Skin epidermis (tissue), 12 donors: ENCODE data around the gene TRIM17.

Experiments
- H3K27ac ChIP-seq, 21 experiments: fragments of 200-600 bp; sonication (generic) in 11 of 21; one replicate each; pipeline ENCODE4 v1.5.0; 2020; ENCODE audit warnings: mild to moderate bottlenecking in 3 of 21, inconsistent platforms in 2 of 21, moderate library complexity in 2 of 21
- H3K4me3 ChIP-seq, 7 experiments: fragments of 200-600 bp; sonication (generic) in 2 of 7; one replicate each; pipeline ENCODE4 v1.5.0; 2020; ENCODE audit warnings: inconsistent platforms in 2 of 7, mild to moderate bottlenecking in 2 of 7, moderate library complexity in 1 of 7

TRIM17 gene

DNA sequence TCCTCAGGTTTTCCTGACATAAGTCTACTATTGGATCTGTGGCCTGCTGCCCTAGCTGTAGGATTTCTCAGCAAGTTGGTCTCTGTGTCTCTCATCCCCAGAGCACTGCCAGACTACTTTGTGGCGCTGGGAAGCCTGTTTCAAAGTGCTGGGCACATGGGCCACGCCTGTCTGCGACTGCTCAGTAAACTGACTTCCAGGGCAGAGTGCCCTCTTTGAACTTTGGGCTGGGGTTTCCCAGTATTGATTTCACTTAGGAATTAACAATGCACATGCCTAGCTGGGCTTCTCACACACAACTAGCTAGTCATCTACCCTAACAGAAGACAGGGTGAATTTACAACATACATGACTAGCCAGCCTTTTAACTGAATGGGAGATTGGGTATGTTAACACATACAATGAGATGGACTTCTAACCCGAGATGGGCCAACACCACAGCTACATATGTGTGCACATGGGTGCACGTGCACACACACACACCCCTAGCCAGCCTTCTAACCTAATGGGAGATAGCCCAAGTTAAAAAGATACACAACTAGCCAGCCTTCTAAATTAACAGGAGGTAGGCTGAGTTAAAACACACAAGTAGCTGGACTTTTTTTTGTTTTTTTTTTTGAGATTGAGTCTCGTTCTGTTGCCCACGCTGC lies 6.9 kb upstream of the TRIM17 start:
- H3K27ac ChIP-seq, result no peak overlapping the region
- no peak overlapping the region for H3K4me3 ChIP-seq

DNA sequence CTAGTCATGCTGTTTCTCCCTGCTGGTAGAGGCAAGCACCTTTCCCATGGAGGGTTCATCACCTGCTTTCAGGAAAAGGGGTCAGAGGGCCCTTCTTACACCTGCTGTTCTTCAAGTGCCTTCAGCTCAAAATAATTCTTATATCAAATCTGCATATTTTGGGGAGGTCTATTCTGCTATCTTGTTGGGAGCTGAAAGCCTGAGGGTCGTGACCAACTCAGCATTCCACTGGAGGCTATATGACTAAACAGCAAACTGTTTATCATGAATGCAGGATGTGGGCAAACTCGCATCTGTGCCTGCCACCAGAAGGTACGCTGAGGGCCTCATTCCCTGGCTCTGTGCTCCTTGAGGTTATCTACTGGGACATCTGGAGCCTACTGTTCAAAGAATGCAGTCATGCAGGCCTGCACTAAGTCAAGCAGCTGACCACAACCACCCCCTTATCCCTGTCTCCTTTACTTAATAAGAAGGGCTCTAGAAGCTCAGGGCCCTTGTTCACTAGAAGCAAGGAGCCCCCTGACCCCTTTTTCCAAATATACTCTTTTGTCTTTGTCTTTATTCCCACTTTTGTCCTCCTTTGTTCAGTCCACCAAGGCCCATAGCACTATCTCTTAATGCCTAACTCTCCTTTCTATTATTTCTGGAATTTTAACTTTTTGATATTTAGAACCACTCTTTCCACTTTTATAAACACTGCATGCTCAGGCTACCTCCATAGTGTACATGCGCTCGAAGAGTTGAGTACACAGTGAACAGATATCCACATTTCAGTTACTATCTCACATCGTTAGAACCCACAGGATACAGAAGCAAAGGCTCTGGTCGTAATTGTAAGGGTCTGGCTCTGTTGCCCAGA lies 4.5 kb upstream of the TRIM17 start:
- H3K27ac ChIP-seq, result no peak overlapping the region
- no peak overlapping the region for H3K4me3 ChIP-seq

DNA sequence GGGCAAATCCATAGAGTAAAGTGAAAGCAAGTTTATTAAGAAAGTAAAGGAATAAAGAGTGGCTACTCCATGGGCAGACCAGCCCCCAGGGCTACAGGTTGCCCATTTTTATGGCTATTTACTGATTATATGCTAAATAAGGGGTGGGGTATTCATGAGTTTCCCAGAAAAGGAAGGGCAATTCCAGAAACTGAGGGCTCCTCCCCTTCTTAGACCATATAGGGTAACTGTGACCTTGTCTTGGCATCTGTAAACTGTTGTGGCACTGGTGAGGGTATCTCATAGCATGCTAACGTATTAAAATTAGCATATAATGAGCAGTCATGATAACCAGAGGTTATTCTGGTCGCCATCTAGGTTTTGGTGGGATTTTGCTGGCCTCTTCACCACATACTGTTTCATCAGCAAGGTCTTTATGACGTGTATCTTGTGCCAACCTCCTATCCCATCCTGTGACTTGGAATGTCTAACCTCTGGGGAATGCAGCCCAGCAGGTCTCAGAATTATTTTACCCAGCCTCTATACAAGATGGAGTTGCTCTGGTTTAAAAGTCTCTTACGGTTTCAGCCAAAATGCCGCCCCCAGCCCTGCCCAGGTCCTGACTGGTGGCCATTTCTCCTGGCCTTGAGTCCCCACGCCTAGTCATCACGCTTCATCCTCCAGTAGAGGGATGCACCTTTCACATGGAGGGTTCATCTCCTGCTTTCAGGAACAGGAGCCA lies 982 bp upstream of the TRIM17 start:
- Histone ChIP-seq H3K27ac (peak overlapping the region in 6 of 21 experiments; percentile 5 to 71 (median 50)), H3K4me3 (peak overlapping the region in 1 of 7 experiments; percentile 47)

DNA sequence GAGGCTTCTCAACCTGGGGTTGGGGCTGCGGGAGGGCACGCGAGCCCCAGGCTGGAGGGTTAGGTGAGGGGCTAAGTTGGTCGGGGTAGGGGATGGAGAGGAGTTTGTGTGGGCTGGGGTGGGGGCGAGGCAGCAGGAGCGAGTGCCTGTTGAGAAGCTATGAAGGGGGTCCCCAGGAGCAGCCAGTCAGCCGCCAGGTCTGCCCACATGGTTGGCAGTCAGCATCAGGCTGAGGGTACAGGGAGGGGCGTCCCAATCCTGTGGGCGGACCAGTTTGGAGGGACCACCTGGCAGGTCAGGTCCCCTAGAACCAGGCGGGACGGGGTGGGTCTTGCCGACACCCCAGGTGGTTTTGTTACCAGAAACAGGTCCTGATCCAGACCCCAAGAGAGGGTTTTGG lies 400 bp upstream of the TRIM17 start:
- peak overlapping the region in 9 of 21 experiments; percentile 5 to 78 (median 47) for H3K27ac ChIP-seq
- H3K4me3 ChIP-seq, result peak overlapping the region in 3 of 7 experiments; percentile 43 to 48 (median 47)

DNA sequence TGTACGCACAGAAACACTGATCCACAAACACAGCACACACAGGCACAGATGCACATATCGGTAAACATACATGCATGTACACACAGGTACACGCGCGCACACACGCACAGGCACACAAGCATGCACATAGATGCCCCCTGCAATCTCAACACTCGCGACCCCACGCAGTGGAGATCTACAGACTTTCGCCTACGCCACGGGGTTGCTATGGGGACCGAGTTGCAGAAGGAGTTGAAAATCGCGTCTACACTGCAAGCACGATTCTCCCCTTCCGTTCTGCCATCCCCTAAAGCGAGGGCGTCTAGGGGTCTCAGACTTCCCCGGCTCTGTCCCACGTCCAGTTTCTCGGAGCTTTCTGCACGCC lies 826 bp downstream of the TRIM17 start:
- peak overlapping the region; percentile 12 to 48 (median 39) for H3K4me3 ChIP-seq
- peak overlapping the region in 7 of 21 experiments; percentile 26 to 78 (median 46) for H3K27ac ChIP-seq

DNA sequence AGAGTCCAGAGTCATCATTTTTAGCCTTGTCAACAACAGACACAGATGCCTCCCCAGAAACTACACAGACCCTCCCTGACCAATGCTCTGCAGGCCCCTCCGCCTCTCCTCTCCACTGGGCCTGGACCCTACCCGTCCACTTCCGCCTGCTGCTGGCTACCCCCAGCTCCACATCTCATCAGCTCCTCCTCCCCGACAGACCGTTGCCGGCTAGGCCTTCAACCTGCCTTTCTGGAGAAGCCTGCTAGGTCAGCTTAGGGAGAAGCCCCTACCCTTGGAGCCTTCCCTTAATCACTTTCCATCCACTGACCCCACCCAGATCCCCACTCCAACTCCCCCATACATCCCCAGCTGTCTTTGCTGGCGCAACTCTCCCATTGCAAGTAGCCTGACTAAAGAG lies 1.4 kb downstream of the TRIM17 start:
- H3K27ac ChIP-seq, result no peak overlapping the region

DNA sequence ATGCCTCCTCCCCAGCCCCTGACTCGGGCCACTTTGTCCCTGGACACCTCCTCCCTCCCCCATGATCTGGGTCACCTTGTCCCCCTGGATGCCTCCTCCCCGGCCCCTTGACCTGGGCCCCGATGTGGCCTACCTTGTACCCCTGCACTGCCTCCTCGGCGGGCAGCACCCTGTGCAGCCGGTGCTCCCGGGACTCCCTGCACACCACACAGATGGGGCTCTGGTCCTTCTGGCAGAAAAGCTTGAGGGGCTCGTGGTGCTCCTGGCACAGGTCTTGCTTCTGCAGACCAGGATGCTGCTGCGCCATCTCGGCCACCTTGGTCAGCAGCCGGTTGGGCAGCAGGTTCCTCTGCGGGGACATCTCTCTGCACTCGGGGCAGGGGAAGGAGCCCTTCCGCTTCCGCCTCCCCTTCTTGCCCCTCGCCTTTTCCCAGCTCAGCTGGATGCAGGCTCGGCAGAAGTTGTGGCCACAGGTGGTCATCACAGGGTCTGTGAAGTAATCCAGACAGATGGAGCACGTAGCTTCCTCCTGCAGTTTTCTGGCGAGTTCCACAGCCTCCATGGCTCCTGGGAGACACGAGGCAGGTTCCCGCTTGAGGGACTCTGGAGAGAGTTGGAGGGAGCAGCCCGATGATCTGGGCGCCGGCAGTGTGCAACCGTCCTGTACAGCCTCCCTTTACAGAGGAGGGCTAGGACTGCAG lies 2.0 kb downstream of the TRIM17 start:
- no peak overlapping the region for H3K4me3 ChIP-seq
- H3K27ac ChIP-seq, result no peak overlapping the region

More for the DNA sequence above, 1.4 kb downstream of the TRIM17 start:
- no peak overlapping the region for H3K4me3 ChIP-seq

DNA sequence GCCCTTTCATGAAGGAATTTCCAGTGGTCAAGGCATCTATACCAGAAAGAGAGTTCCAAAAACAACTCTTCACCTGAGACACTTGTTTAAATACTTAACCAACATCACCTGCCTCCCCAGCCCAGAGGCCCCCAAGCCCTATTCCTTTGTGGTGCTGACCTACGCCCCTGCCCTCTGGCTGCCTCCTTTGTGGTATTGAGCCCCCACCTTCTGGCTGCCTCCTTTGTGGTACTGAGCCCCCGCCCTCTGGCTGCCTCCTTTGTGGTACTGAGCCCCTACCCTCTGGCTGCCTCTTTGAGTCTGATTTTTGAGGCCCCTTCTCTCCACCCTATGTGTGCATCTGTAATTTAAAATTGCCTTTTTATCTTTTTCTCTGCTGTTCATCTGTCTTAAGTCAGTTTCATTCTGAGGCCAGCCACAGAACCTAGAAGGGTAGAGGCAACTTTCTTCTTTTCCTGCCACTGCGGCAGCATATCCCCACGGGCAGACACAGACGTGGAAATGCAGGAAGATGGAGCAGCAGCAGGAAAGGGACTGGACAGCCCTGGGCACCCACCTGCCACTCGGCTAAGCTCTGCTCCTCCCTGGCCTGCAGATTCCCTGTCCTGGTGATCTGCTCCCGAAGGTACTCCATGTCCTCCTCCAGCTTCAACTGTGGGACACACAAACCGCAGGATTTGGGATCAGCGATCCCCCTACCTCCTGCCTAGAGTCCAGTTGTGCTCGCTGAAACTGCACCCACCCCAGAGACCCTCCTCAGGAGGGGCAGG lies 3.2 kb downstream of the TRIM17 start:
- H3K27ac ChIP-seq, result no peak overlapping the region

DNA sequence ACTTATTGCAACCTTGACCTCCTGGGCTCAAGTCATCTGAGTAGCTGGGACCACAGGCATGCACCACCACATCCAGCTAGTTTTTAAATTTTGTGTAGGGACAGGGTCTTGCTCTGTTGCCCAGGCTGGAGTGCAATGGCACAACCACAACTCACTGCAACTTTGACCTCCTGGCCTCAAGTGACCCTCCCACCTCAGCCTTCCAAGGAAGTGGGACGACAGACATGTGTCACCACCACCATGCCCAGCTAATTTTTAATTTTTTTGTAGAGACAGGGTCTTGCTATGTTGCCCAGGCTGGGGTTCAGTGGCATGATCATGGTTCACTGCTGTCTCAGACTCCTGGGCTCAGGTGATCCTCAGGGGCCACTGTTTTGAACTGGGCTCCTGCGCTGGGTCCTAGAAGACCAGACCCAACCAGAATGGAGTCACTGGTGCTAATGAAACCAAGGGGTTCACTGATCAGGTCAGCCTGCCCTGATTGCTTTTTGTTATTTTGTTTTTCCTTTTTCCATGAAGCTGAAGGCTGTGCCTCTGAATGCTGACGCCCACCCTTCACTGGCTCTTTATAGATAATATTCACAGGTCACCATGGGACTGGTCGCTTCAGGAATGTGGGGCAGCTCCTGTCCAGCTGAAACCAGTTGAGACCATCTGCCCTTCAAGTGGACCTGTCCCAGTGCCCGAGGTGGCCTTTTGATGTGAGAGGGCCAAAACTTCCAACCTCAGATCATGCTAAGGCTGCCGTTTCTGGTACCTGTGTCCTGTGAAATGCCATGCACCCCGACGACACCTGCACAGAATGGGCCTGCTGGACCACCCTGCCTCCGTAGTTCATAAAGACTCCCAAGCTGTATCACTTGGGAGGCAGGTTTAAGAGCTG lies 4.9 kb downstream of the TRIM17 start:
- Histone ChIP-seq H3K27ac (no peak overlapping the region), H3K4me3 (no peak overlapping the region)

More for the DNA sequence above, 3.2 kb downstream of the TRIM17 start:
- no peak overlapping the region for H3K4me3 ChIP-seq

DNA sequence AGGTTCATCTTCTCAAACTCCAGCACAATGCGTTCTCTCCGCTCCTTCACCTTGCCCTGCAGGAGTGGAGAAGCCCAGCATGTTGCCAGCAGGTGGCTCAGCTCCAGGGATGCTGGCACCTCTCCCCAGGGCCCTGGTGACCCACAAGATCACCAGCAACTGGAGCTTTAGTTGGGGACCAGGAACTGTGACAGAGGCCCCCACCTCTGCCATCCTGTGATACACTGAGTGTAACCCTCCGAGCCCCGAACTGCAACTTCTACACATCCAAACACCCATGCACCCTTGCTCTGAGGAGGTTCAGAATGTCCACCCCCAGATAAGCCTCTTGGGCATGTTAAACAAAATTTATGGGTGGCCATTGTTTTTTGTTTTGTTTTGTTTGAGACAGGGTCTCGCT lies 5.5 kb downstream of the TRIM17 start:
- no peak overlapping the region for H3K4me3 ChIP-seq
- H3K27ac ChIP-seq, result no peak overlapping the region

DNA sequence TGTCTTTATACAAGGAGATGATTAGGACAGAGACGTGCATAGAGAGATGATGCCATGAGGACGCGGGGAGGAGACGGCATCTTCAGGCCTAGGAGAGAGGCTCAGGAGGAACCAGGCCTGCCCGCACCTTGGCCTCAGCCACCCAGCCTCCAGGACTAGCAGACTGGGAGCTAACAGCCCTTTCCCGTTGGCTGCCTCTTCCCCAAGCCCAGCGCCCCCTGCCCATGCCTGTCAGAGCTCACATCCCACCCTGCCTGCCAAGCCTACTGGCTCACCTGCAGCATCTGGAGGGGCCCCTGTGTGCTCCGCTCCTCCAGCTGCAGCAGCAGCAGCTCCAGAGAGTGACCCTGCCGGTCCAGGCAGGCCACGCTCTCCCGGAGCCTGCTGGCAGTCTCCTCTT lies 6.0 kb downstream of the TRIM17 start:
- H3K4me3 ChIP-seq, result no peak overlapping the region

DNA sequence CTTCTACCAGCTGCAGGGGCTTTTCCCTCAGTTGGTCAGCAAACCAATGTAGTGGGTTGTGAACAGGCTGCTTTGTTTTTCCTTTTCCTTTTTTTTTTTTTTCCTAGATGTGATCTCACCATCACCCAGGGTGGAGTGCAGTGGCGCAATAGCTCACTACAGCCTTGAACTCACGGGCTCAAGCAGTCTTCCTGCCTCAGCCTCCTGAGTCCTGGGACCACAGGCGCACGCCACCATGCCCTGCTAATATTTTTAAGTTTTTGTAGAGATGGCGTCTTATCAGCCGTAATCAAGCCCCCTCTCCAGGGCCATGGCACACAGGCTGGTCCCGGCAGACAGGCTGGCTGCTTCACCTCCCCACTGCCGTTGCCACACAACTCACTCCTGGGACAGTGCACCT lies 6.6 kb downstream of the TRIM17 start:
- Histone ChIP-seq H3K27ac (peak overlapping the region in 3 of 21 experiments; percentile 16 to 49 (median 29)), H3K4me3 (no peak overlapping the region)

More for the DNA sequence above, 6.0 kb downstream of the TRIM17 start:
- peak overlapping the region in 3 of 21 experiments; percentile 16 to 38 (median 29) for H3K27ac ChIP-seq

DNA sequence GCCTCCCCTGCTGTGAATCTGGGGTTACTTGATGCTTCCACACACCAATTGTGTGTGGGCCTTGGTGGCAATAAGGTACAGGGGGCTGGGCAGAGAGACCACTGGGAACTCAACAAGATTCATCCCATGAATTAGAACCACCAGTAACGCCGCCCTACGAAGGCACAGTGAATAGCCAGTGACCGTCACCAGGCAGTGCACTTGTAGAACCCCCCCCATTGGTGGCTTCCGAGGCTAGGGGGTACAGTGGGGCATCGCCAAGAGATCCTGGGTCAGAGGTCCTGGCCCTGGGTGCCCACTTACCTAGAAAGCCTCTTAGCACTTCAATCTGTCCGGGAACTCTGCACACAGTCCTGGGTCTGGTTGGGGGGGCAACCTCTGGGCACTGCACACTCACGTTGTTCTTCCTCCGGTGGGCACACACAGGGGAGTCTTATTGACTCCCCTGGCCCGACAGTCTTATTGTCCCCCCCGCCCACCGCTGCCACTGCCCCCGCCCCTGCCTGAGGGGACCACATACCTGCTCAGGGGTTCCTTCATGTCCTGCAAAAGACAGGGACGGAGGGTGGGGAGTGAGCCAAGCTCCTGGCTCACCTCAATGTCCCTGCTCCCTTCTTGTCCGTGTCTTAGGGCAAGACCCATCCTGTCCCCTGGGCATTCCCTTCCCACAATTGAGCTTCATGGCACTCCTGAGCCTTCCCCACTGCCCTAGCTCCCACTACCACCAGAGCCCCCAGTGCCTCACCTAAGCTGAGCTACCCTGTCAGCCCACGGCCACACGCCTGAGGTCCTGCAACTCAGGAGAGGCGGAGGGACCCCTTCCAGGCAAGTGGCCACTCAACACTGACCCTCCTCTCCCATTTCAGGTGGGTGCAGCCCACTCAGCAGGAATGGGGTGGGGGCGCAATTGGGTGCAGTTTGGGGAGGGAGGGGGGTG lies 7.5 kb downstream of the TRIM17 start:
- H3K27ac ChIP-seq, result peak overlapping the region in 4 of 21 experiments; percentile 2 to 49 (median 32)

DNA sequence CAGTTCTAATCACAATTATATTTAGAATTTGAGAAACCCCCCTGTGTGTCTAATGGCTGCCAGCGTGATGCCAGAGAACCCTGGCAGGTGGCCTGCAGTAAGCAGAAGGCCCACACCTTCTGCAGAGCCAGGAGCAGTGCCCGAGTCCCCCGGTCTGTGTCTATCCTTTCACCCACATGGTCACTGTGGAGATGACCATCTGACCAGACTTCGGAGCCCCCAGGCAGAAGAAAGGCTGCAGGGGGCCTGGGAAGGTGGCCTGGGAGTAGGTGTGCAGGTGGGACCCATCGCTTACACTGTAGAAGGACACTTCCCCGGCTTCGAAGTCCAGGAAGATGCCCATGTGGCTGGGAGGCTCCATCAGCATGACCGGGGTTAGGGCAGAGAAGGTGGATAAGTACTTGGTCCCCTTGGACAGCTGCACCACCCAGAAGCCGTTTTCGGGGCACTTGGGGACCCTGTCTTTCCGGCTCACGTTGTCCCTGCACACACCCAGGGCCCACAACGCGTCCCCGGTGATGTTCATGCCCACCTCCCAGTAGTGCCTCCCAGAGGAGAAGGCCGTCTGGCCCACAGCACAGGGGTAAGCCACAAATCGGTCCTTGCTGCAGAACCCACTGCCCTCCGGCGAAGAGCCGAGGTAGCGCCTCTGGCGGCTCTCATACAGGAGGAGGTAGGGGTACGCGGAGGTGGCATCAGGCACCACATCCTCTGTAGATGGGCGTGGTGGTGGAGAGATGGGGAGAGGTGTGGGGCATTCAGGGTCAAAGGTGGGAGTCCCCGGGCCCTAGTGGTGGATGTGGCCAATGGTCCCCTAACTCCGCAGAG lies 8.4 kb downstream of the TRIM17 start:
- no peak overlapping the region for H3K27ac ChIP-seq
- peak overlapping the region in 1 of 7 experiments; percentile 83 for H3K4me3 ChIP-seq

More for the DNA sequence above, 7.5 kb downstream of the TRIM17 start:
- no peak overlapping the region for H3K4me3 ChIP-seq

DNA sequence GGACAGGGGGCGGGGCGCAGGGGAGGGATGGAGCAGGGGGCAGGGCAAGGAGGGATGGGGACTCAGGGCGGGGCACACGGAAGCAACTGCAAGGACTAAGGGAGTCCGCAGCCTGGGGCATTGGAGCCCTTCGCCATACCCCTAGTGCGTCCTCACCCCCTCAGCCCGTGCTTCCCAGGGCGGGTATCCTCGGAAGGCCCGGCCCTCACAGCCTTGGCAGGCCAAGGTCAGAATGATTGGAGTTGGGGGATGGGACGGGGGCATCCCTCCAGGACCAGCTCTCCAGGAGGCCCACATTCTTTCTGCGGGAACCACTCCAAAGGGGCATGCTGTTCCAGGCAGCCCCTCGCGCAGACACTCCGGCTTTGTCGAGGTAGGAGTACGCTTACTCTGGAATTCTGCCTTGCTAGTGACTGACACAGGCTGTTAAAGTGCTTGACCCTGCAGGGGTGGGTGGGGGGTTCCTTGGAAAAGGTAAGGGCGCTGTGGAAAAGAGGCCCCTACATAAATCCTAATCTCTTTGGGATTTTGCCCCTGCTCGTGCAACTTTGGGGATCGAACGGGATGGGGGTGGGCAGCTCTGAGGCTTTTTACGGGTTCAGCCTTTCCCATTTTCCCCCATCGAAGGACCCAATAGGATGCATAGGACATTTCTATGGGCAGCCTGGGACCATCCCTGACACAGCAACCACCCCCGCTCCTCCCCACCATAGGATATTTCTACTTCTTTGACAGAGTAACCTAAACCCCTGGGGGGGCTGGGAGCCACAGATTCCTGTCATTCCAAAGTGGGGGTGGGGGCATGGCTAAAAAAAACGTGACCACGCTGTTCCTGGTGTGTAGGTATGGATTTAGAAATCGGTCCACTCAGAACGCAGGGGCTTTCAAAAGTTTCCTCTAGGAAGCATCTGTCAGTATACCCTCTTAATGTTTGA lies 9.3 kb downstream of the TRIM17 start:
- peak overlapping the region; percentile 56 to 100 (median 91) for H3K4me3 ChIP-seq
- H3K27ac ChIP-seq, result peak overlapping the region in 18 of 21 experiments; percentile 36 to 97 (median 78)
